OCI-LY3 (cell line): ENCODE results near the gene ABHD3.

Experiments
- H2AFZ ChIP-seq: fragments of 200-600, 300-600 bp; shearing (Covaris generic); 2 replicates; pipeline ENCODE4 v1.6.0; 2014; ENCODE audit warnings: antibody characterized with exemption, low read depth, low read length
- H3K27ac ChIP-seq: fragments of 200-600, 300-600 bp; sonication (generic); 2 replicates; pipeline ENCODE4 v1.5.1; 2014; ENCODE audit warnings: mild to moderate bottlenecking, low read length, moderate library complexity, mixed read lengths
- H3K27me3 ChIP-seq: fragments of 200-600, 300-600 bp; sonication (generic); 2 replicates; pipeline ENCODE4 v1.6.1; 2014; ENCODE audit warnings: low read depth, low read length, mixed read lengths
- H3K36me3 ChIP-seq: fragments of 200-600, 300-600 bp; sonication (generic); replicated peaks from 2 replicates; pipeline ENCODE3; 2014; ENCODE audit warnings: low read depth, low read length, mixed read lengths
- H3K4me1 ChIP-seq: fragments of 300-600, 200-600 bp; sonication (generic); 2 replicates; pipeline ENCODE4 v1.6.1; 2014; ENCODE audit warnings: low read length, mixed read lengths
- H3K4me2 ChIP-seq: fragments of 200-600, 300-600 bp; sonication (generic); 2 replicates; pipeline ENCODE4 v1.6.1; 2014; ENCODE audit warnings: low read length, mixed read lengths
- H3K4me3 ChIP-seq: fragments of 300-600, 200-600 bp; sonication (generic); 2 replicates; pipeline ENCODE4 v1.5.1; 2014; ENCODE audit warnings: antibody characterized with exemption, mild to moderate bottlenecking, low read length, moderate library complexity
- H3K79me2 ChIP-seq: fragments of 300-600, 200-600 bp; shearing (Covaris generic); 2 replicates; pipeline ENCODE4 v1.6.1; 2014; ENCODE audit warnings: mild to moderate bottlenecking, low read length, mixed read lengths
- H3K9ac ChIP-seq: fragments of 300-600, 200-600 bp; shearing (Covaris generic); 2 replicates; pipeline ENCODE4 v1.6.0; 2014; ENCODE audit warnings: mild to moderate bottlenecking, low read length, moderate library complexity
- H3K9me3 ChIP-seq: fragments of 200-600, 300-600 bp; shearing (Covaris generic); 2 replicates; pipeline ENCODE4 v1.6.1; 2014; ENCODE audit warnings: low read length, mixed read lengths; ENCODE audit not compliant: insufficient read depth
- H4K20me1 ChIP-seq: fragments of 200-600, 300-600 bp; sonication (generic); 2 replicates; pipeline ENCODE4 v1.6.1; 2016; ENCODE audit warnings: low read length, mixed read lengths; ENCODE audit not compliant: insufficient read depth
- EZH2phosphoT487 ChIP-seq: fragments of 200-600 bp; shearing (Covaris generic); IDR thresholded peaks from 2 replicates; pipeline ENCODE4 v1.6.1; 2018; ENCODE audit warnings: antibody characterized with exemption, mixed run types, low read depth
- TF ChIP-seq, protein P1 (sequence below): fragments of 200-600, 300-600 bp; sonication (generic); IDR thresholded peaks from 2 replicates; pipeline ENCODE4 v1.5.1; 2014; ENCODE audit warnings: antibody characterized with exemption, low read length, low read depth

The ABHD3 gene, protein sequence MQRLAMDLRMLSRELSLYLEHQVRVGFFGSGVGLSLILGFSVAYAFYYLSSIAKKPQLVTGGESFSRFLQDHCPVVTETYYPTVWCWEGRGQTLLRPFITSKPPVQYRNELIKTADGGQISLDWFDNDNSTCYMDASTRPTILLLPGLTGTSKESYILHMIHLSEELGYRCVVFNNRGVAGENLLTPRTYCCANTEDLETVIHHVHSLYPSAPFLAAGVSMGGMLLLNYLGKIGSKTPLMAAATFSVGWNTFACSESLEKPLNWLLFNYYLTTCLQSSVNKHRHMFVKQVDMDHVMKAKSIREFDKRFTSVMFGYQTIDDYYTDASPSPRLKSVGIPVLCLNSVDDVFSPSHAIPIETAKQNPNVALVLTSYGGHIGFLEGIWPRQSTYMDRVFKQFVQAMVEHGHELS

DNA sequence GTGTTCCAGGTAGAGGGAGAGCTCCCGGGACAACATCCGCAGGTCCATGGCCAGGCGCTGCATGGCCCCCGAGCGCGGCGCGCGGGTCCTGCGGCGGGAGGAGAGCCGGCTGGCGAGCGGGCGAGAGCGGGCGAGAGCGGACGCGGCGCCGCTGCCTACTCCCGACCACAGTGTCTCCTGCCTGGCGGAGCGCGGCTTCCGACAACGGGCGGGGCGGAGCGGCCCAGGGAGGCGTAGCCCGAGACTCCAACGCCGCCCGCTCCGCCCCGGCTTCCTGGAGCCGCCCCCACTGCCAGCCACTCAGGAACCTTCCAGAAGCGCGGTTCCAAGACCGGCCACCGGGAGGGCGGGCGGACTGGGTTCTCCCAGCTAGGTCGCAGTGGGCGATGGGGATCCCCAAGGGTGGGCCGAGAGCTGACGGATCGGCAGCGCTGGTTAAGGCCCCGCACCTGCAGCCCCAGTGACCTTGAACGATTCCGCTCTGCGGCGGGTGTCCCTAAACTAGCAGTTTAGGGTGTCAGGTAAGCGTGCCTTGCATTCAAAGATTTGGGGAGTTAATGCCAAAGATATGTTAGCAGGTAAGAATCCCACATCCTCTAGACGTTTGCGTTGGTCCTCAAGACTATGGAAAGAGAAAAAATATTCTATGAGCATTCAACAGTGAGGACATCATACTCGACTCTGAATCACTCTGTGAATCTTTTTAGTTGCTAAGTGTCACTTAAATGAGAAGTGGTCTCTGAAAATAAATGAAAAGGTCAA is at the start of gene ABHD3:
Gene ABHD3 (minus strand): TSS at position 172 of the 762 bp plus-strand sequence. CDS start 109 bp downstream, at position 63.
- Histone ChIP-seq H3K36me3 (peaks cover 14% of the 10 kb centered on the region), H3K4me3 (peak within 1 kb of the TSS; percentile 97), H3K27me3 (no peaks in the 10 kb centered on the region), H3K4me1 (peaks cover 14% of the 10 kb centered on the region; the same call in 1 of the 2 replicates), H3K4me2 (peak within 1 kb of the TSS; percentile 93), H4K20me1 (no peaks in the 10 kb centered on the region), H3K9ac (peak within 1 kb of the TSS; percentile 91), H3K79me2 (peaks cover 15% of the 10 kb centered on the region), H2AFZ (peak within 1 kb of the TSS; percentile 86), H3K27ac (peak within 1 kb of the TSS; percentile 71), H3K9me3 (no peaks in the 10 kb centered on the region)
- TF ChIP-seq EZH2phosphoT487, result no peak
- TF ChIP-seq, protein P1, sequence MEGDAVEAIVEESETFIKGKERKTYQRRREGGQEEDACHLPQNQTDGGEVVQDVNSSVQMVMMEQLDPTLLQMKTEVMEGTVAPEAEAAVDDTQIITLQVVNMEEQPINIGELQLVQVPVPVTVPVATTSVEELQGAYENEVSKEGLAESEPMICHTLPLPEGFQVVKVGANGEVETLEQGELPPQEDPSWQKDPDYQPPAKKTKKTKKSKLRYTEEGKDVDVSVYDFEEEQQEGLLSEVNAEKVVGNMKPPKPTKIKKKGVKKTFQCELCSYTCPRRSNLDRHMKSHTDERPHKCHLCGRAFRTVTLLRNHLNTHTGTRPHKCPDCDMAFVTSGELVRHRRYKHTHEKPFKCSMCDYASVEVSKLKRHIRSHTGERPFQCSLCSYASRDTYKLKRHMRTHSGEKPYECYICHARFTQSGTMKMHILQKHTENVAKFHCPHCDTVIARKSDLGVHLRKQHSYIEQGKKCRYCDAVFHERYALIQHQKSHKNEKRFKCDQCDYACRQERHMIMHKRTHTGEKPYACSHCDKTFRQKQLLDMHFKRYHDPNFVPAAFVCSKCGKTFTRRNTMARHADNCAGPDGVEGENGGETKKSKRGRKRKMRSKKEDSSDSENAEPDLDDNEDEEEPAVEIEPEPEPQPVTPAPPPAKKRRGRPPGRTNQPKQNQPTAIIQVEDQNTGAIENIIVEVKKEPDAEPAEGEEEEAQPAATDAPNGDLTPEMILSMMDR, result no peak; the same call in 1 of the 2 replicates

GRCh38 chr18:21747764-21748693 is 43.5 kb upstream of the ABHD3 start:
- Histone ChIP-seq H3K4me2 (no peak overlapping the region), H3K79me2 (peaks cover 42% of the 10 kb centered on the region), H4K20me1 (peaks cover 19% of the 10 kb centered on the region; the same call in 1 of the 2 replicates), H3K9ac (no peak overlapping the region), H3K27ac (no peak overlapping the region), H3K4me1 (no peaks in the 10 kb centered on the region), H3K9me3 (no peaks in the 10 kb centered on the region), H3K27me3 (no peaks in the 10 kb centered on the region), H3K36me3 (no peaks in the 10 kb centered on the region), H2AFZ (no peak overlapping the region), H3K4me3 (no peak overlapping the region)
- TF ChIP-seq, protein P1, result no peak
- TF ChIP-seq EZH2phosphoT487, result no peak

GRCh38 chr18:21747268-21747667 is 42.7 kb upstream of the ABHD3 start:
- Histone ChIP-seq H3K36me3 (no peaks in the 10 kb centered on the region), H3K4me1 (peaks cover 2% of the 10 kb centered on the region), H4K20me1 (peaks cover 19% of the 10 kb centered on the region; the same call in 1 of the 2 replicates), H3K79me2 (peaks cover 49% of the 10 kb centered on the region), H3K27me3 (no peaks in the 10 kb centered on the region), H3K27ac (no peak overlapping the region), H3K4me2 (no peak overlapping the region), H3K9ac (no peak overlapping the region), H3K4me3 (no peak overlapping the region), H3K9me3 (no peaks in the 10 kb centered on the region), H2AFZ (no peak overlapping the region)
- TF ChIP-seq, protein P1, result no peak
- no peak for TF ChIP-seq EZH2phosphoT487
